HEK293T (cell line): ENCODE data around the gene TAGLN2.

Experiments
- CTBP1 ChIP-seq: fragments of 450-650 bp; IDR thresholded peaks from 2 replicates; pipeline ENCODE4 v1.6.1; 2016; ENCODE audit warnings: borderline replicate concordance
- ELF4 ChIP-seq: fragments of 450-650 bp; IDR thresholded peaks from 2 replicates; pipeline ENCODE4 v1.6.1; 2017; ENCODE audit warnings: antibody characterized with exemption
- FOXK2 ChIP-seq: fragments of 450-650 bp; IDR thresholded peaks from 2 replicates; pipeline ENCODE4 v1.6.1; 2016; ENCODE audit warnings: mild to moderate bottlenecking
- SP1 ChIP-seq: fragments of 450-650 bp; IDR thresholded peaks from 2 replicates; pipeline ENCODE4 v1.6.1; 2017
- ZNF384 ChIP-seq: fragments of 450-650 bp; IDR thresholded peaks from 2 replicates; pipeline ENCODE4 v1.6.1; 2016

- no peak for TF ChIP-seq ZNF384
- no peak for TF ChIP-seq ELF4
- no peak for TF ChIP-seq FOXK2
- TF ChIP-seq SP1, result no peak
- no peak for TF ChIP-seq CTBP1
These were observed 33.8 kb downstream of the TAGLN2 start for GRCh38 chr1:159891275-159892157.
